ENCODE results near the gene EVX2. TPM values are rescaled to one million over a fixed set of nuclear protein-coding genes. Genes with fewer than 3 reads are reported as not detected.
A peak's percentile ranks its signal among the peaks of the same experiment; 100 is the strongest.

The EVX2 gene
- total and polyA plus RNA-seq, 7 donors, result not detected

DNA sequence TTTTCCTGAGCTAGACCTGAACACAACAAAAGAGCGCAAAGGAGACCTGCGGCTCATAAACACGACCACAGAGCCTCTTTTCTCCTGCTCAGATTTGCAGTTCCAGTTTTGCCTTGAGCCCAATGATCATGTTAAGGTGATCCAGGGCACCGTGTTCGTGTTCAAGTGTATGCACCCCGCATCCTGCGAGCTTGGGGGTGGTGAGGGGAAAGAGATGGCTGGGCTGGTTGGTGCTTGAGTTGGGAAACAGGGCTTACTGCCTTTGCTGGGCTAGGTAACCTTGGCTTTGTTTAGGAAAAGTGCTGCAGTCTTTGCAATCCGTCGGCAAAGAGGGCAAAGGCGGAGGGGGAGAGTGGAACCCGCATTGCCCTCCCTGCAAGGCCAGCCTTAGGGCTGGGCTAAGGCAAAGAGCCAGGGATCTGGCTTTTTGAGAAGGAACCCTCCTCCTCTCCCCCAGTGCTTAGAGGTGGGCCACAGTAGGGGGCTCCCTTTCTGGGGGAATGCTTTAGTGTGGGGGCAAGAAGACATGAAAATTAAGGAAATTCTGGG is 34.1 kb upstream of the EVX2 start:
- ATAC-seq, result no peak
- H3K27me3 ChIP-seq (ENCODE audit: insufficient read depth in 3 of 3, low read length in 2 of 3), result peaks cover 7 to 90% (median 62%) of the 10 kb centered on the region in 3 donors

DNA sequence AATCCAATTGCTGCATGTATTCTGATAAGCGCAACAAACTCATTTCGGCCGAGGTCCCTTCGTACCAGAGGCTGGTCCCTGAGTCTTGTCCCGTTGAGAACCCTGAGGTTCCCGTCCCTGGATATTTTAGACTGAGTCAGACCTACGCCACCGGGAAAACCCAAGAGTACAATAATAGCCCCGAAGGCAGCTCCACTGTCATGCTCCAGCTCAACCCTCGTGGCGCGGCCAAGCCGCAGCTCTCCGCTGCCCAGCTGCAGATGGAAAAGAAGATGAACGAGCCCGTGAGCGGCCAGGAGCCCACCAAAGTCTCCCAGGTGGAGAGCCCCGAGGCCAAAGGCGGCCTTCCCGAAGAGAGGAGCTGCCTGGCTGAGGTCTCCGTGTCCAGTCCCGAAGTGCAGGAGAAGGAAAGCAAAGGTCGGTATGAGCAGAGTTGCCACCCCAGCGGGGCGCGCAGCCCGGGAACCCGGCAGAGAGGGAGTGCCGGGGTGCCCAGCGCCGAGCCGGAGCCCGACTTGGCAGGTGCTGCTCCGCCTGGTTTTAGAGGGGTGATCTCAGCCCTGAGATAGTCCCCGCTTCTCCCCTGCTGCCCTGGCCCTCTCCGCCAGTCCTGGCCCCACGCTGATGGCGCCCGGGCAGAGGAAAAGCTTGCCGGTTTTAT is 33.5 kb upstream of the EVX2 start:
- no peak overlapping the region for H3K27ac ChIP-seq
- intact Hi-C loops (cut with DNase I), result no loop called here
- 9 to 14% (median 13%) methylated on average over 39 to 40 of the region's 40 CpGs for WGBS, 3 donors
- TF ChIP-seq, protein P1, sequence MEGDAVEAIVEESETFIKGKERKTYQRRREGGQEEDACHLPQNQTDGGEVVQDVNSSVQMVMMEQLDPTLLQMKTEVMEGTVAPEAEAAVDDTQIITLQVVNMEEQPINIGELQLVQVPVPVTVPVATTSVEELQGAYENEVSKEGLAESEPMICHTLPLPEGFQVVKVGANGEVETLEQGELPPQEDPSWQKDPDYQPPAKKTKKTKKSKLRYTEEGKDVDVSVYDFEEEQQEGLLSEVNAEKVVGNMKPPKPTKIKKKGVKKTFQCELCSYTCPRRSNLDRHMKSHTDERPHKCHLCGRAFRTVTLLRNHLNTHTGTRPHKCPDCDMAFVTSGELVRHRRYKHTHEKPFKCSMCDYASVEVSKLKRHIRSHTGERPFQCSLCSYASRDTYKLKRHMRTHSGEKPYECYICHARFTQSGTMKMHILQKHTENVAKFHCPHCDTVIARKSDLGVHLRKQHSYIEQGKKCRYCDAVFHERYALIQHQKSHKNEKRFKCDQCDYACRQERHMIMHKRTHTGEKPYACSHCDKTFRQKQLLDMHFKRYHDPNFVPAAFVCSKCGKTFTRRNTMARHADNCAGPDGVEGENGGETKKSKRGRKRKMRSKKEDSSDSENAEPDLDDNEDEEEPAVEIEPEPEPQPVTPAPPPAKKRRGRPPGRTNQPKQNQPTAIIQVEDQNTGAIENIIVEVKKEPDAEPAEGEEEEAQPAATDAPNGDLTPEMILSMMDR (IDR thresholded peaks at IDR 0.05), result no peak
- peaks cover 2% of the 10 kb centered on the region for H3K4me1 ChIP-seq
- peaks cover 7 to 96% (median 68%) of the 10 kb centered on the region in 3 donors for H3K27me3 ChIP-seq (ENCODE audit: insufficient read depth in 3 of 3, low read length in 2 of 3)
- no peak for DNase-seq
- no peaks in the 10 kb centered on the region for H3K36me3 ChIP-seq (ENCODE audit: insufficient read depth in 1 of 2, low read depth in 1 of 2)
- no peak for ATAC-seq
- H3K9me3 ChIP-seq, result no peaks in the 10 kb centered on the region
- no peak overlapping the region for H3K4me3 ChIP-seq

More for the DNA sequence above, 34.1 kb upstream of the EVX2 start:
- no peak overlapping the region for H3K27ac ChIP-seq
- peaks cover 2% of the 10 kb centered on the region for H3K4me1 ChIP-seq
- intact Hi-C loops (cut with DNase I), result no loop called here
- H3K4me3 ChIP-seq, result no peak overlapping the region
- WGBS, 3 donors, result 18 to 27% (median 26%) methylated on average over 11 of the region's 11 CpGs
- H3K36me3 ChIP-seq (ENCODE audit: insufficient read depth in 1 of 2, low read depth in 1 of 2), result no peaks in the 10 kb centered on the region
- TF ChIP-seq, protein P1 (IDR thresholded peaks at IDR 0.05), result no peak
- no peaks in the 10 kb centered on the region for H3K9me3 ChIP-seq
- no peak for DNase-seq

DNA sequence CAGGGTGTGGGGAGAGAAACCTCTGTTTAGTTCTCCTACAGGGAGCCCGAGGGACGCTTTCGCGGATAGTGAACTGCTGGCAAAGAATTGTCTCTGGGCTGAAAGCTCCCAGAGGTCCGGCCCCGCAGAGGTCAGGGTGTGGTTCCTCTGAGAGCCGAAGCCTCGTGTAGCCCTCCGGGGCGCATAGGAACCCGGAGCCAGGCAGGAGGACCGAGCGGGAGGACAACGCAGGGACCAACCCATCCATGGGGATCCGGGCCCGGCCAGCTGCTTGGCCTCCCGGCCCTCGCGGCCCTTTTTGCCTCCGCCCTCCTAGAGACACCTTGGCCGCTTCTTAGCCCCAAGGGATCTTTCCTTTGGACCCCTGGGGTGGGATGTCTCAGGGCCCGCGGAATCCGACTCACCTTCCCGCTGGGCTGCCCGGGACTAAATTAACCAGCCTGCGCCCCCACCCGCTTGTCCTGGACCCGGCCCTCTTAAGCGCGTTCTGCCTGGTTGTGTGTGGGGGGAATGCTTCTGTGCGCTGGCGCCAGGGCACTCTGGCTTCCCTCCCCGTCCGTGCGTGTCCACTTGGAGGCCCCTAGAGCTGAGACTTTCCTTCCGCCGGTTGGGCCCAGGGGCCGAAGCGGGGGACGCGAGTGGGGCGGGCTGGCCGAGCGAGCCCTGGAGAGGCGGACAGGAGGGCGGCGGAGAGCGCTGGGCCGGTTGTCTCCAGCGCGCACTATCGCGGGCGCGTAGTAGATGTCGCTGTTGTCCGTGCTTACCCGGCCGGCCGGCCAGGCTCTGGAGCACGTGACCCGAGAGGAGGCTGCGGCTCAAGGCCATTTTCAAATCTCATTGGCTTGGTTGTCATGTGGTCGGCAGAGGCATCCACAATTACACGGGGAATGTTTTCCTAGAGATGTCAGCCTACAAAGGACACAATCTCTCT is 32.4 kb upstream of the EVX2 start, which contains the start of gene HOXD10:
HOXD10 (plus strand) TSS at position 896 of the 931 bp plus-strand sequence. CDS start 56 bp downstream, outside the sequence.
- ATAC-seq, result peak; percentile 71 to 90 (median 82)
- H3K36me3 ChIP-seq (ENCODE audit: insufficient read depth in 1 of 2, low read depth in 1 of 2), result no peaks in the 10 kb centered on the region
- DNase-seq, result peak in 1 of 2 donors; percentile 81
- intact Hi-C loops (cut with DNase I), result no loop called here
- H3K27me3 ChIP-seq (ENCODE audit: insufficient read depth in 3 of 3, low read length in 2 of 3), result peaks cover 7 to 100% (median 69%) of the 10 kb centered on the region in 3 donors
- H3K4me1 ChIP-seq, result peaks cover 2% of the 10 kb centered on the region
- H3K27ac ChIP-seq, result no peak within 1 kb of the TSS
- TF ChIP-seq, protein P1 (IDR thresholded peaks at IDR 0.05), result peak; percentile 23
- peak within 1 kb of the TSS; percentile 23 for H3K4me3 ChIP-seq
- H3K9me3 ChIP-seq, result no peaks in the 10 kb centered on the region
- WGBS, 3 donors, result 9 to 12% (median 10%) methylated on average over 56 to 66 of the region's 66 CpGs

DNA sequence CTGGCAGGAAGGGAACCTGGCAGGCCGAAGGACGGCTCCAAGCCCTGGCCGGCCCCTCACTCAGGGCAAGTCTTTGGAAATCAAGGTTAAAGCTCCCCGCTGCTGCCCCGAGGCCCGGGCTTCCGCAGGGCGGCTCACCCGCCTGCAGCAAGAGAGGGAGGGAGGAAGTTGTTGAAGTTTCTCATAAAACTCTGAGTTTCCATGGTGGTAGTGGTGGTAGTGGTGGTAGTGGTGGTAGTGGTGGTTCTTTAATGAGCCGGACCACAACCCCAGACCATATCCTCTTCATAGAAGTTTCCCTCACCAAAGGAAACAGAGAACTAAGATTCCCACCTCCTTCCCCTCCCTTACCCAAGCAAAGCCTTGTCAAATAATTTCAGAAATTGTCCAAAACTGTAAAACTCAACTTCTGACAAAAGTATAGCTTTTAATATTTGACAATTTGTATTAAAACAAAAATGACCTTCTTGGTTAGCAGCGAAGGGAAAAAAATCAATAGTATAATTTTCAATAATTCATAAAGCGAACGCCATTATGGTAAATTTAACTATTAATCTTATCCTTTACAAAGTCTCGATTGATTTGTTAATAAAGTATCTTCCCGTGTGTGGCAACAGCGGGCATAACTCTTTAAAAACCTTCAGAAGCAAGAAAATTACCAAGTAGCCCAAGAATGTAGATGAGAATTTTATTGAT is 31.3 kb upstream of the EVX2 start:
- TF ChIP-seq, protein P1 (IDR thresholded peaks at IDR 0.05), result no peak
- 49 to 73% (median 70%) methylated on average over 15 to 16 of the region's 16 CpGs for WGBS, 3 donors
- Histone ChIP-seq H3K27ac (no peak overlapping the region), H3K36me3 (ENCODE audit: insufficient read depth in 1 of 2, low read depth in 1 of 2) (no peaks in the 10 kb centered on the region), H3K9me3 (no peaks in the 10 kb centered on the region), H3K4me3 (no peak overlapping the region), H3K27me3 (ENCODE audit: insufficient read depth in 3 of 3, low read length in 2 of 3) (peaks cover 4 to 100% (median 62%) of the 10 kb centered on the region in 3 donors), H3K4me1 (peaks cover 2% of the 10 kb centered on the region)
- intact Hi-C loops (cut with DNase I), result loop anchor here in 1 of 2 donors (5.0 kb wide), 1 partner anchor 38 kb away; no protein-coding TSS in a partner anchor
- DNase-seq (no peak), ATAC-seq (no peak)

Data from psoas muscle (tissue), 8 donors.